Measurements from ENCODE around the gene CCDC152. TPM values are rescaled to one million over a fixed set of nuclear protein-coding genes. Genes with fewer than 3 reads are reported as not detected.

CCDC152 gene
- polyA plus RNA-seq, 1 donor (not counting 4 experiments of a cell fraction or from before 2014, with no cell fraction given) = 0.71 TPM

DNA sequence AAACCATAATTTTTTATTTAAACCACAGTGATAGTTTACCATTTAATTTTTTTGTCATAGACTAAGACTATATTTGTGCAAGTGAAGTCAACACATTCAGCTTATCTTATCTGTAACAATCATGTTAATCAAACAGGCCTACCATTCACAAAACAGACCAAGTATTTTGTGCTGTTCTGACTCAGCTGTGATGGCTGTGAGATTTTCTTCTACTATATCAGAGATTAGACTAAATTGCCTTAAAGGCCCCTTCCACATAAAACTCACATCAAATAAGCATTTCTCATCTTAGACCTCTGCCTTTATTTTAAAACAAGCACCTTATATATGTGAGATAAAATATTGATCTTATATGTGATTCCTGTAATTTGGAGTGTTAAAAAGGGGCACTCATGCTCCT, 13.4 kb downstream of the CCDC152 start:
- dilution Hi-C loops (cut with MboI; ENCODE audit: extremely low pct_ligation_motif_present, low sequenced_read_pairs) = no loop called here
- H2AFZ ChIP-seq (ENCODE audit: control insufficient read depth, low read length) = no peak overlapping the region
- DNase-seq (ENCODE audit: low read depth, low spot score) = no peak
- H3K9me1 ChIP-seq (ENCODE audit: control insufficient read depth, extremely low read depth, insufficient read depth, low read length) = no peaks in the 10 kb centered on the region
- H3K4me2 ChIP-seq (ENCODE audit: control insufficient read depth, extremely low read depth, insufficient read depth, low read depth, low read length) = no peak overlapping the region
- no peaks in the 10 kb centered on the region for H3K79me2 ChIP-seq (ENCODE audit: control insufficient read depth, insufficient read depth, low read length)
- H3K9ac ChIP-seq (ENCODE audit: control insufficient read depth, extremely low read depth, insufficient read depth, low read length) = no peak overlapping the region
- TF ChIP-seq, protein P1, sequence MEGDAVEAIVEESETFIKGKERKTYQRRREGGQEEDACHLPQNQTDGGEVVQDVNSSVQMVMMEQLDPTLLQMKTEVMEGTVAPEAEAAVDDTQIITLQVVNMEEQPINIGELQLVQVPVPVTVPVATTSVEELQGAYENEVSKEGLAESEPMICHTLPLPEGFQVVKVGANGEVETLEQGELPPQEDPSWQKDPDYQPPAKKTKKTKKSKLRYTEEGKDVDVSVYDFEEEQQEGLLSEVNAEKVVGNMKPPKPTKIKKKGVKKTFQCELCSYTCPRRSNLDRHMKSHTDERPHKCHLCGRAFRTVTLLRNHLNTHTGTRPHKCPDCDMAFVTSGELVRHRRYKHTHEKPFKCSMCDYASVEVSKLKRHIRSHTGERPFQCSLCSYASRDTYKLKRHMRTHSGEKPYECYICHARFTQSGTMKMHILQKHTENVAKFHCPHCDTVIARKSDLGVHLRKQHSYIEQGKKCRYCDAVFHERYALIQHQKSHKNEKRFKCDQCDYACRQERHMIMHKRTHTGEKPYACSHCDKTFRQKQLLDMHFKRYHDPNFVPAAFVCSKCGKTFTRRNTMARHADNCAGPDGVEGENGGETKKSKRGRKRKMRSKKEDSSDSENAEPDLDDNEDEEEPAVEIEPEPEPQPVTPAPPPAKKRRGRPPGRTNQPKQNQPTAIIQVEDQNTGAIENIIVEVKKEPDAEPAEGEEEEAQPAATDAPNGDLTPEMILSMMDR (optimal IDR thresholded peaks at IDR 0.05 in 1 of 3, IDR thresholded peaks at IDR 0.05 in 1 of 3, conservative IDR thresholded peaks at IDR 0.05 in 1 of 3; ENCODE audit: extremely low read depth in 1 of 3, insufficient read depth in 2 of 3, low read length in 3 of 3) = no peak
- TF ChIP-seq EZH2 (IDR thresholded peaks at IDR 0.05; ENCODE audit: low read length) = no peak
- no peak overlapping the region for H3K27ac ChIP-seq (ENCODE audit: control insufficient read depth, insufficient read depth, low read length)
- H4K20me1 ChIP-seq (ENCODE audit: control insufficient read depth, extremely low read depth, insufficient read depth, low read length) = no peaks in the 10 kb centered on the region
- no peaks in the 10 kb centered on the region for H3K27me3 ChIP-seq (ENCODE audit: control insufficient read depth, extremely low read depth, insufficient read depth, low read length)
- no peaks in the 10 kb centered on the region for H3K36me3 ChIP-seq (ENCODE audit: control insufficient read depth in 2 of 2, extremely low read depth in 1 of 2, insufficient read depth in 2 of 2, low read length in 2 of 2)
- H3K9me3 ChIP-seq (ENCODE audit: control insufficient read depth, low read depth, low read length) = no peaks in the 10 kb centered on the region
- peaks cover 10% of the 10 kb centered on the region for H3K4me1 ChIP-seq (ENCODE audit: control insufficient read depth, extremely low read depth, insufficient read depth, low read length)
- no peak for FAIRE-seq
- H3K4me3 ChIP-seq (ENCODE audit: control insufficient read depth in 2 of 3, extremely low read depth in 1 of 3, insufficient read depth in 2 of 3, low read depth in 1 of 3, low read length in 3 of 3) = no peak overlapping the region

DNA sequence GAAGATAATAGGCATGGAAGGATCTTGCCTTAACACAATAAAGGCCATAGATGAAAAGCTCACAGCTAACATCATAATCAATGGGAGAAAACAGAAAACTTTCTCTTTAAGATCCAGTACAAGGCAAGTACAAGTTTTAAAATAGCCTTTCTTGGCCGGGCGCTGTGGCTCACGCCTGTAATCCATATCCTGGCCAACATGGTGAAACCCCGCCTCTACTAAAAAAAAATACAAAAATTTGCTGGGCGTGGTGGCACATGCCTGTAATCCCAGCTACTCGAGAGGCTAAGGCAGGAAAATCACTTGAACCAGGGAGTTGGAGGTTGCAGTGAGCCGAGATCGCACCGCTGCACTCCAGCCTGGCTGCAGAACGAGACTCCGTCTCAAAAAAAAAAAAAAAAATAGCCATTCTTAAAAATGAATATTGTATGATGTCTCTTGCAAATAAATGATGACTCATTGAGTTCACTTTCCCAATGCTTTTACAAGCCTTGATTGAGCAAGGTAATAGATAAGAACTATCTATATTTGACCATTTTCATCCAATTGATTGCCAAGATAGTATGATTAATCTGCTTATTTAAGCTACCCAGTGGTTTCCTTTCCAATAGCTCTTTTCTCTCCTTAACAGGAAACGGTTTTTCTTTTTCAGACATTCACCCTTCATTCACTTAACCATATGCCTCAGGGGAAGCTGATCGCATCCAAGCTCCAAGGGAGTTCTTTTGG, 15.8 kb downstream of the CCDC152 start:
- Histone ChIP-seq H3K36me3 (ENCODE audit: control insufficient read depth in 2 of 2, extremely low read depth in 1 of 2, insufficient read depth in 2 of 2, low read length in 2 of 2) (no peaks in the 10 kb centered on the region), H3K4me1 (ENCODE audit: control insufficient read depth, extremely low read depth, insufficient read depth, low read length) (peaks cover 10% of the 10 kb centered on the region), H3K4me3 (ENCODE audit: control insufficient read depth in 2 of 3, extremely low read depth in 1 of 3, insufficient read depth in 2 of 3, low read depth in 1 of 3, low read length in 3 of 3) (peak overlapping the region; percentile 8 to 48 (median 42)), H3K9ac (ENCODE audit: control insufficient read depth, extremely low read depth, insufficient read depth, low read length) (no peak overlapping the region), H3K9me3 (ENCODE audit: control insufficient read depth, low read depth, low read length) (no peaks in the 10 kb centered on the region), H3K79me2 (ENCODE audit: control insufficient read depth, insufficient read depth, low read length) (no peaks in the 10 kb centered on the region), H4K20me1 (ENCODE audit: control insufficient read depth, extremely low read depth, insufficient read depth, low read length) (no peaks in the 10 kb centered on the region), H2AFZ (ENCODE audit: control insufficient read depth, low read length) (peak overlapping the region; percentile 67), H3K27ac (ENCODE audit: control insufficient read depth, insufficient read depth, low read length) (no peak overlapping the region), H3K9me1 (ENCODE audit: control insufficient read depth, extremely low read depth, insufficient read depth, low read length) (no peaks in the 10 kb centered on the region), H3K4me2 (ENCODE audit: control insufficient read depth, extremely low read depth, insufficient read depth, low read depth, low read length) (peak overlapping the region; percentile 78), H3K27me3 (ENCODE audit: control insufficient read depth, extremely low read depth, insufficient read depth, low read length) (no peaks in the 10 kb centered on the region)
- no peak for TF ChIP-seq EZH2 (IDR thresholded peaks at IDR 0.05; ENCODE audit: low read length)
- TF ChIP-seq, protein P1 (optimal IDR thresholded peaks at IDR 0.05 in 1 of 3, IDR thresholded peaks at IDR 0.05 in 1 of 3, conservative IDR thresholded peaks at IDR 0.05 in 1 of 3; ENCODE audit: extremely low read depth in 1 of 3, insufficient read depth in 2 of 3, low read length in 3 of 3) = no peak
- dilution Hi-C loops (cut with MboI; ENCODE audit: extremely low pct_ligation_motif_present, low sequenced_read_pairs) = no loop called here
- FAIRE-seq = peak; percentile 39
- no peak for DNase-seq (ENCODE audit: low read depth, low spot score)
